Pancreas (tissue), 10 donors: ENCODE measurements around the gene ZNF791. TPM values are rescaled to one million over a fixed set of nuclear protein-coding genes. Genes with fewer than 3 reads are reported as not detected.
"Not testable (repeated sequence)": the region's sequence is repeated elsewhere in the genome, so short reads cannot be mapped to it uniquely, and the experiment has no call there.

Source experiments
- ATAC-seq, 4 donors: fragments of 200-7000 bp; cut with Tn5 transposase; one replicate each; pipeline versions ENCODE4 v1.8.0 to v1.9.1; 2020; ENCODE audit warnings: mild to moderate bottlenecking in 4 of 4, moderate library complexity in 4 of 4
- DNase-seq, 6 donors: peaks; one replicate each; pipeline ENCODE4 v3.0.0-alpha.2; 2020
- FAIRE-seq: peaks from 2 replicates; lab custom pipeline; 2012; peaks lifted over from hg19 to GRCh38; lab: Jason Lieb, UNC
- H3K27ac ChIP-seq, 4 donors: fragments of 200-600 bp; sonication (generic); 1 replicate in 3 of 4; 2 replicates in 1 of 4; pipeline versions ENCODE4 v1.5.0 to v1.8.0; 2020
- H3K27me3 ChIP-seq, 4 donors: fragments of 200-600 bp; one replicate each; pipeline ENCODE4 v1.8.0; 2021
- H3K36me3 ChIP-seq, 3 donors: fragments of 200-600 bp; sonication (generic) in 1 of 3; one replicate each; pipeline versions ENCODE4 v1.5.0 to v1.8.0; 2020 to 2021
- H3K4me1 ChIP-seq, 3 donors: fragments of 200-600 bp; one replicate each; pipeline ENCODE4 v1.8.0; 2021
- H3K4me3 ChIP-seq, 4 donors: fragments of 200-600 bp; sonication (generic) in 2 of 4; one replicate each; pipeline versions ENCODE4 v1.5.0 to v1.8.0; 2020 to 2021
- H3K9me3 ChIP-seq, 4 donors: fragments of 200-600 bp; one replicate each; pipeline ENCODE4 v1.8.0; 2021
- WGBS, 2 donors: extraction: QIAGEN DNeasy Blood & Tissue Kit; methylation state at CpG; one replicate each; pipeline ENCODE4 v1.1.7; 2013; 5-methylcytosine and 5-hydroxymethylcytosine counted together
- intact Hi-C, 3 donors: fragments of 100-400 bp; cut with DNase I; formaldehyde crosslinking; loops; one replicate each; pipeline versions ENCODE4 v1.11.1 to v1.14.2; 2022
- polyA plus RNA-seq, 2 donors: library from polyadenylated mRNA; stranded (reverse); fragments of 200-250 nt; gene quantifications; one replicate each; pipeline ENCODE4 v1.2.3, GENCODE V29; 2013
- total RNA-seq, 6 donors: library from RNA; stranded (reverse); fragmentation: NEBNext Ultra II Directional in 4 of 6; extraction: Animal tissue kit (Norgen Biotek cat#: 25700) in 4 of 6; gene quantifications; one replicate each; pipeline versions ENCODE4 v1.2.1 to v1.2.4, GENCODE V29; 2021 to 2023
- TF ChIP-seq, protein P1 (sequence below), 4 donors: fragments of 200-600 bp; sonication (generic) in 3 of 4; IDR thresholded peaks; one replicate each; pipeline versions ENCODE4 v1.5.0 to v1.8.0; 2021; ENCODE audit warnings: antibody characterized with exemption in 4 of 4
- donor health status: healthy with polysubstance abuse.
- donor health status: DM: no; HTN: no; CAD: no; lungs with moderate emphysema.
- donor health status: DM: no; HTN: no; CAD: no.
- donor health status: control.
- donor health status: control.
- donor health status: Bipolar disorder and iron deficiency.
- donor health status: DM: yes; HTN: yes; CAD: no.
- donor health status: DM: no; HTN: no; CAD: no.
- donor health status: DM: no; HTN: no; CAD: no.
- donor health status: DM: yes; HTN: yes; CAD: no.

The ZNF791 gene
- total and polyA plus RNA-seq, 8 donors, result 6.1 to 16.7 (median 10.9) TPM

DNA sequence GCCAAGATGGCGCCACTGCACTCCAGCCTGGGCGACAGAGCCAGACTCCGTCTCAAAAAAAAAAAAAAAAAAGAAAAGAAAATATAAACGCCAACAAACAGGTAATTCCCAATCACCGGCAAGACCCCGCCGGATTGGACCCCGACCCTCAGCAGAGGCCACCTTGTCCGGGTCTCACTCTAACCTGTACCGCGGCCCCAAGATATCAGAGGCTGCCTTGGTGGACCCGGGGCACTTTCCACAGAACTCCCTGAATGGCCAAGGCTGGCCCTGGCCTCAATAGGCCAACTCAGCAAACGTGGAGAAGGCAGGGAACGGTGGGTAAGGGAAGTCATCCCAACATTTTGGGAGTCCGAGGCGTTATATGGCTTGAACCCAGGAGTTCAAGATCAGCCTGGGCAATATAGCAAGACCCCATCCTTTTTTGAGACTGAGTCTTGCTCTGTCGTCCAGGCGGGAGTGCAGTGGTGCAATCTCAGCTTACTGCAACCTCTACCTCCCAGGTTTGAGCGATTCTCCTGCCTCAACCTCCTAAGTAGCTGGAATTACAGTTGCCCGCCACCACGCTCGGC is 28.0 kb downstream of the ZNF791 start:
- DNase-seq, result peak in 1 of 6 donors; percentile 53
- 92 to 94% methylated on average over 20 to 22 of the region's 22 CpGs for WGBS, 2 donors
- Histone ChIP-seq H3K4me1 (no peaks in the 10 kb centered on the region), H3K36me3 (no peaks in the 10 kb centered on the region), H3K27me3 (no peaks in the 10 kb centered on the region), H3K9me3 (no peaks in the 10 kb centered on the region), H3K4me3 (no peak overlapping the region), H3K27ac (no peak overlapping the region)
- ATAC-seq, result no peak
- intact Hi-C loops, result no loop called here
- no peak for FAIRE-seq
- TF ChIP-seq, protein P1, sequence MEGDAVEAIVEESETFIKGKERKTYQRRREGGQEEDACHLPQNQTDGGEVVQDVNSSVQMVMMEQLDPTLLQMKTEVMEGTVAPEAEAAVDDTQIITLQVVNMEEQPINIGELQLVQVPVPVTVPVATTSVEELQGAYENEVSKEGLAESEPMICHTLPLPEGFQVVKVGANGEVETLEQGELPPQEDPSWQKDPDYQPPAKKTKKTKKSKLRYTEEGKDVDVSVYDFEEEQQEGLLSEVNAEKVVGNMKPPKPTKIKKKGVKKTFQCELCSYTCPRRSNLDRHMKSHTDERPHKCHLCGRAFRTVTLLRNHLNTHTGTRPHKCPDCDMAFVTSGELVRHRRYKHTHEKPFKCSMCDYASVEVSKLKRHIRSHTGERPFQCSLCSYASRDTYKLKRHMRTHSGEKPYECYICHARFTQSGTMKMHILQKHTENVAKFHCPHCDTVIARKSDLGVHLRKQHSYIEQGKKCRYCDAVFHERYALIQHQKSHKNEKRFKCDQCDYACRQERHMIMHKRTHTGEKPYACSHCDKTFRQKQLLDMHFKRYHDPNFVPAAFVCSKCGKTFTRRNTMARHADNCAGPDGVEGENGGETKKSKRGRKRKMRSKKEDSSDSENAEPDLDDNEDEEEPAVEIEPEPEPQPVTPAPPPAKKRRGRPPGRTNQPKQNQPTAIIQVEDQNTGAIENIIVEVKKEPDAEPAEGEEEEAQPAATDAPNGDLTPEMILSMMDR (IDR thresholded peaks at IDR 0.05), result no peak

DNA sequence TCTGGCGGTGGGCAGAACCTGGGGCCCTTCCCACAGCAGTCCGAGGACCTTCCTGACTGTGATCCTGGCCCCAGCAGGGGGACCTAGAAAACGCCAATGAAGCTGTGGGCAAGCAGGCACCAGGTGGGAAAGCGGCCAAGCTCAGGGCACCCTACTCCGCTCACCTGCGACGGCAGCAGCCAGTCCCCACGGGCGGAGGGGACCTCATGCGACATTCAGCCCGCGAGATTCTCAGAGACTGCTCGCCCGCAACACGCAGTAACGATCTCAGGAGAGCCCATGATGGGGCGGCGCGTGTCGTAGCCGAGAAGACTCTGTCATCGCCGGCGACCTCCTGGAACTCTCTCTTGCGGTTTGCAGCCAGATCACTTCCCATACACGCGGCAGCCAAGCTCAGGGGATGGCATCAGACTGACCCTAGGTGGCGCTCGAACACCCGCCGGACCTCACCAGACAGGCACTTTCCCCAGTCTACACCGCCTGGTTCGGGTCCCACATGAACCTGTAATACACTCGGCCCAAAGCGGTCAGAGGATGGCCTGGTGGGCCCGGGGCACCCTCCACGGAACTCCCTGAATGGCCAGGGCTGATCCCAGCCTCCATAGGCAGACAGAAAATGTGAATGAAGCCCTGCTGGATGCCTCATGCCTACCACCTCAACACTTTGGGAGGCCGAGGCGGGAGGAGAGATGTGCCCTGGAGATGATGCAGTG is 29.3 kb downstream of the ZNF791 start:
- Histone ChIP-seq H3K4me1 (no peaks in the 10 kb centered on the region), H3K4me3 (peak overlapping the region in 2 of 4 donors; percentile 8 to 41), H3K27ac (peak overlapping the region in 1 of 4 donors; percentile 50), H3K36me3 (no peaks in the 10 kb centered on the region), H3K9me3 (no peaks in the 10 kb centered on the region), H3K27me3 (no peaks in the 10 kb centered on the region)
- intact Hi-C loops, result no loop called here
- ATAC-seq (peak; percentile 93 to 99 (median 97)), FAIRE-seq (no peak), DNase-seq (peak; percentile 72 to 93 (median 86))
- WGBS, 2 donors, result 6 to 8% methylated on average over 39 of the region's 39 CpGs
- TF ChIP-seq, protein P1 (IDR thresholded peaks at IDR 0.05), result peak; percentile 73 to 82 (median 78)

DNA sequence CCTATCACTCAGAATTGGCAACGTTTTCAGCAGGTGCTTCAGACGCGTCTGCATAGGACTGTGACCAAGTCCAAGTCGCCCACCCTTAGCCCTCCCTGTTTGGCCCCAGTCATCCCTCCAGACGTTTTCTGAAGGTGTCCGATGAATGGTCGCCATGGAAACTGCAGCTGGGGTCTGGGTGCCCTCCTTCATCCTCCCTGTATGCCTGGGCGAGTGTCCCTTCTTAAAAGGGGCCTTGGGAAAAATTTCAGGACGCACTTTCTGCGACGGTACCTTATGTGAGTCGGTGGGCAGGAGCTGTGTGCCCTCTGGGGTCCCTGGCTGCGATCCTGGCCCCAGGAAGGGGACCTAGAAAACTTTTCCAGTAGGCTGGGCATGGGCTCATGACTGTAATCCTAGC is 30.7 kb downstream of the ZNF791 start:
- Histone ChIP-seq H3K4me3 (no peak overlapping the region), H3K4me1 (no peaks in the 10 kb centered on the region), H3K36me3 (no peaks in the 10 kb centered on the region), H3K27me3 (no peaks in the 10 kb centered on the region), H3K9me3 (no peaks in the 10 kb centered on the region), H3K27ac (no peak overlapping the region)
- intact Hi-C loops, result no loop called here
- no peak for FAIRE-seq
- DNase-seq, result peak in 1 of 6 donors; percentile 13
- 53 to 59% methylated on average over 13 of the region's 13 CpGs for WGBS, 2 donors
- TF ChIP-seq, protein P1 (IDR thresholded peaks at IDR 0.05), result no peak
- ATAC-seq, result no peak

DNA sequence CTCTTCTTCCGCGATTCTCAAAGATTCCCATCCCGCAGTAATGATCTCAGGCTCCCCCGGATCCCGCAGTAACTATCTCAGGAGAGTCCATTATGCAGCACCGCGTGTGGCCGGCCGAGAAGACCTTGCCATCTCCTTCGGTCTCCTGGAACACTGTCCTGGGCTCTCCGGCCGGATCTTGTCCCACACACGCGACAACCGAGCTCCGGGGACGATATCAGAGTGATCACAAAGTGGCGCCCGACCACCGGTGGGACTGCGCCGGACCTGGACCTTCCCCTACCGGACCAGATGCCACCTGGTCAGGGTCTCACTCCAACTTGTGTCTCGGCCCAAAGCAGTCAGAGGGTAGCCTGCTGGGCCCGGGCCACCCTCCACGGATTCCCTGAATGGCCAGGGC is 31.8 kb downstream of the ZNF791 start:
- H3K36me3 ChIP-seq, result no peaks in the 10 kb centered on the region
- no peaks in the 10 kb centered on the region for H3K4me1 ChIP-seq
- no peak for ATAC-seq
- no peaks in the 10 kb centered on the region for H3K27me3 ChIP-seq
- TF ChIP-seq, protein P1 (IDR thresholded peaks at IDR 0.05), result no peak
- peak in 1 of 6 donors; percentile 61 for DNase-seq
- H3K27ac ChIP-seq, result no peak overlapping the region
- no peak for FAIRE-seq
- intact Hi-C loops, result no loop called here
- no peak overlapping the region for H3K4me3 ChIP-seq
- H3K9me3 ChIP-seq, result no peaks in the 10 kb centered on the region
- 78 to 89% methylated on average over 26 of the region's 26 CpGs for WGBS, 2 donors

DNA sequence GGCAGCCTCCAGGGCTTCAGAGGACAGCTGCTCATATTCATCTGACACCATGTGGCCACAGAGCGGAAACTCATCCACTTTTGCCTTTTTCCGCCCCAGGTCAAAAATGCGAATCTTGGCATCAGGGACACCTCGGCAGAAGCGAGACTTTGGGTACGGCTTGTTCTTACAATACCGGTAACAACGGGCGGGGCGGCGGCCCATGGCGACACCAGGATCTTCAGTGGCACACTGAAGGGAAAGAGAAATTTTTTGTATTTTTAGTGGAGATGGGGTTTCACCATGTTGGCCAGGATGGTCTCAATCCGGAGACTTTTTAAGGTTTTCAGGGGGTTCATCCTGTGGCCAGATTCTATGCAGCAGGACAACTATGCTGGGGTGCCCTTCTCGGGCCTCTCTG is 33.0 kb downstream of the ZNF791 start:
- H3K4me3 ChIP-seq, H3K9me3 ChIP-seq, ATAC-seq, H3K36me3 ChIP-seq, H3K27me3 ChIP-seq, FAIRE-seq, H3K27ac ChIP-seq, intact Hi-C loops, H3K4me1 ChIP-seq: not testable (repeated sequence)
- 91 to 93% methylated on average over 14 of the region's 14 CpGs for WGBS, 2 donors
- peak in 1 of 6 donors; percentile 18 for DNase-seq
